NCI-H1048 (cell line): ENCODE results near the gene KIF7.
A peak's percentile ranks its signal among the peaks of the same experiment; 100 is the strongest.
"Not testable (repeated sequence)": the region's sequence is repeated elsewhere in the genome, so short reads cannot be mapped to it uniquely, and the experiment has no call there.

ENCODE experiments used
- DNase-seq: peaks from one replicate; lab custom pipeline; 2025; lab: John Stamatoyannopoulos, UW

KIF7 gene

GRCh38 chr15:89654847-89655805, at the start of gene KIF7:
KIF7 (minus strand) TSS chr15:89655467; CDS start chr15:89652930, 2,537 bp downstream.
- DNase-seq = no peak

- no peak for DNase-seq
Observed at GRCh38 chr15:89704411-89704810, 49.1 kb upstream of the KIF7 start.

GRCh38 chr15:89695198-89695597, 39.9 kb upstream of the KIF7 start:
- DNase-seq = no peak

- no peak for DNase-seq
Observed at GRCh38 chr15:89693696-89694095, 38.4 kb upstream of the KIF7 start.

GRCh38 chr15:89693091-89693490, 37.8 kb upstream of the KIF7 start:
- no peak for DNase-seq

GRCh38 chr15:89690276-89691218, 35.3 kb upstream of the KIF7 start, which contains the start of the genes PEX11A and WDR93:
PEX11A (minus strand) TSS chr15:89690754; CDS start chr15:89690632, 122 bp downstream.
WDR93 (plus strand) TSS chr15:89690811; CDS start chr15:89701747, 10,936 bp downstream.
- DNase-seq = peak; percentile 65

- DNase-seq = not testable (repeated sequence)
Observed at GRCh38 chr15:89689930-89690275, 34.6 kb upstream of the KIF7 start.

GRCh38 chr15:89686522-89686921, 31.3 kb upstream of the KIF7 start:
- DNase-seq = no peak

- DNase-seq = no peak
Observed at GRCh38 chr15:89685995-89686394, 30.7 kb upstream of the KIF7 start.

GRCh38 chr15:89681146-89681545, 25.9 kb upstream of the KIF7 start:
- DNase-seq = no peak

GRCh38 chr15:89680282-89680873, 25.1 kb upstream of the KIF7 start:
- DNase-seq = no peak

- no peak for DNase-seq
Observed at GRCh38 chr15:89679212-89679611, 23.9 kb upstream of the KIF7 start, which contains the start of gene PLIN1. PLIN1 (minus strand) TSS chr15:89679367; CDS start chr15:89677489, 1,878 bp downstream.

- DNase-seq = no peak
Observed at GRCh38 chr15:89677381-89677780, 22.1 kb upstream of the KIF7 start.

- no peak for DNase-seq
Observed at GRCh38 chr15:89675606-89676005, 20.3 kb upstream of the KIF7 start.

GRCh38 chr15:89674526-89674925, 19.3 kb upstream of the KIF7 start:
- DNase-seq = no peak

GRCh38 chr15:89673165-89673512, 17.9 kb upstream of the KIF7 start:
- no peak for DNase-seq

- DNase-seq = no peak
Observed at GRCh38 chr15:89672221-89673164, 17.2 kb upstream of the KIF7 start.

- DNase-seq = no peak
Observed at GRCh38 chr15:89671687-89672086, 16.4 kb upstream of the KIF7 start.

- no peak for DNase-seq
Observed at GRCh38 chr15:89670971-89671560, 15.8 kb upstream of the KIF7 start.

GRCh38 chr15:89669941-89670340, 14.7 kb upstream of the KIF7 start:
- DNase-seq = no peak
